Measurements from ENCODE around the gene MYBPH.

The MYBPH gene

DNA sequence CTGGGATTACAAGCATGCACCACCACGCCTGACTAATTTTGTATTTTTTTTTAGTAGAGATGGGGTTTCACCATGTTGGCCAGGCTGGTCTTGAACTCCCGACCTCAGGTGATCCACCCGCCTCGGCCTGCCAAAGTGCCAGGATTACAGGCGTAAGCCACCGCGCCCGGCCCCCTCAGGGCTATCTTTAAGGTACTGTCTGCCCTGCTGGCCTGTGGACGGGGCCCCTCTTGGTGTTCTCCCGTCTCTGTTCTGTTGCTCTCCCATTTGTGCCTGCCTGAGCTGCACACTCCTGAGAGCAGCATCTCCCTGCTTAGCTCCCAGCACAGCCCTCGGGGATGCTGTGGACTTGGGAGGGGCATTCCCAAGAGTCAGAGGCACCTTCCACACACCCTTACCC, 13.9 kb downstream of the MYBPH start:
- no peak for DNase-seq
- TF ChIP-seq, protein P1, sequence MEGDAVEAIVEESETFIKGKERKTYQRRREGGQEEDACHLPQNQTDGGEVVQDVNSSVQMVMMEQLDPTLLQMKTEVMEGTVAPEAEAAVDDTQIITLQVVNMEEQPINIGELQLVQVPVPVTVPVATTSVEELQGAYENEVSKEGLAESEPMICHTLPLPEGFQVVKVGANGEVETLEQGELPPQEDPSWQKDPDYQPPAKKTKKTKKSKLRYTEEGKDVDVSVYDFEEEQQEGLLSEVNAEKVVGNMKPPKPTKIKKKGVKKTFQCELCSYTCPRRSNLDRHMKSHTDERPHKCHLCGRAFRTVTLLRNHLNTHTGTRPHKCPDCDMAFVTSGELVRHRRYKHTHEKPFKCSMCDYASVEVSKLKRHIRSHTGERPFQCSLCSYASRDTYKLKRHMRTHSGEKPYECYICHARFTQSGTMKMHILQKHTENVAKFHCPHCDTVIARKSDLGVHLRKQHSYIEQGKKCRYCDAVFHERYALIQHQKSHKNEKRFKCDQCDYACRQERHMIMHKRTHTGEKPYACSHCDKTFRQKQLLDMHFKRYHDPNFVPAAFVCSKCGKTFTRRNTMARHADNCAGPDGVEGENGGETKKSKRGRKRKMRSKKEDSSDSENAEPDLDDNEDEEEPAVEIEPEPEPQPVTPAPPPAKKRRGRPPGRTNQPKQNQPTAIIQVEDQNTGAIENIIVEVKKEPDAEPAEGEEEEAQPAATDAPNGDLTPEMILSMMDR (IDR thresholded peaks at IDR 0.05; ENCODE audit: low read depth, low read length, missing control alignments) = no peak
- no peaks in the 10 kb centered on the region for H3K36me3 ChIP-seq (replicated peaks)
- H3K4me3 ChIP-seq (ENCODE audit: low read depth, low read length) = no peak overlapping the region
- in situ Hi-C loops (cut with HindIII; ENCODE audit: low pct_ligation_motif_present, low sequenced_read_pairs) = no loop called here
- peaks cover 8% of the 10 kb centered on the region for H3K27me3 ChIP-seq (replicated peaks)
- H3K27ac ChIP-seq = no peak overlapping the region

- TF ChIP-seq, protein P1 (IDR thresholded peaks at IDR 0.05; ENCODE audit: low read depth, low read length, missing control alignments) = no peak
- Histone ChIP-seq H3K27me3 (replicated peaks) (peaks cover 7% of the 10 kb centered on the region), H3K27ac (no peak overlapping the region), H3K36me3 (replicated peaks) (no peaks in the 10 kb centered on the region), H3K4me3 (ENCODE audit: low read depth, low read length) (no peak overlapping the region)
- DNase-seq = no peak
- in situ Hi-C loops (cut with HindIII; ENCODE audit: low pct_ligation_motif_present, low sequenced_read_pairs) = no loop called here
Observed at GRCh38 chr1:203161175-203161574, 14.5 kb downstream of the MYBPH start.

GRCh38 chr1:203159844-203160243, 15.8 kb downstream of the MYBPH start:
- no peaks in the 10 kb centered on the region for H3K36me3 ChIP-seq (replicated peaks)
- TF ChIP-seq, protein P1 (IDR thresholded peaks at IDR 0.05; ENCODE audit: low read depth, low read length, missing control alignments) = no peak
- in situ Hi-C loops (cut with HindIII; ENCODE audit: low pct_ligation_motif_present, low sequenced_read_pairs) = no loop called here
- H3K27ac ChIP-seq = no peak overlapping the region
- peaks cover 7% of the 10 kb centered on the region for H3K27me3 ChIP-seq (replicated peaks)
- no peak overlapping the region for H3K4me3 ChIP-seq (ENCODE audit: low read depth, low read length)
- no peak for DNase-seq

- H3K27ac ChIP-seq = no peak overlapping the region
- no peak for DNase-seq
- no peak overlapping the region for H3K4me3 ChIP-seq (ENCODE audit: low read depth, low read length)
- TF ChIP-seq, protein P1 (IDR thresholded peaks at IDR 0.05; ENCODE audit: low read depth, low read length, missing control alignments) = no peak
- no peaks in the 10 kb centered on the region for H3K36me3 ChIP-seq (replicated peaks)
- in situ Hi-C loops (cut with HindIII; ENCODE audit: low pct_ligation_motif_present, low sequenced_read_pairs) = no loop called here
- H3K27me3 ChIP-seq (replicated peaks) = peaks cover 7% of the 10 kb centered on the region
Observed at GRCh38 chr1:203158960-203159665, 16.5 kb downstream of the MYBPH start.

- Histone ChIP-seq H3K4me3 (ENCODE audit: low read depth, low read length) (no peak overlapping the region), H3K27me3 (replicated peaks) (peaks cover 7% of the 10 kb centered on the region), H3K36me3 (replicated peaks) (no peaks in the 10 kb centered on the region), H3K27ac (no peak overlapping the region)
- in situ Hi-C loops (cut with HindIII; ENCODE audit: low pct_ligation_motif_present, low sequenced_read_pairs) = no loop called here
- TF ChIP-seq, protein P1 (IDR thresholded peaks at IDR 0.05; ENCODE audit: low read depth, low read length, missing control alignments) = no peak
- DNase-seq = no peak
Observed at GRCh38 chr1:203158423-203158822, 17.2 kb downstream of the MYBPH start.

DNA sequence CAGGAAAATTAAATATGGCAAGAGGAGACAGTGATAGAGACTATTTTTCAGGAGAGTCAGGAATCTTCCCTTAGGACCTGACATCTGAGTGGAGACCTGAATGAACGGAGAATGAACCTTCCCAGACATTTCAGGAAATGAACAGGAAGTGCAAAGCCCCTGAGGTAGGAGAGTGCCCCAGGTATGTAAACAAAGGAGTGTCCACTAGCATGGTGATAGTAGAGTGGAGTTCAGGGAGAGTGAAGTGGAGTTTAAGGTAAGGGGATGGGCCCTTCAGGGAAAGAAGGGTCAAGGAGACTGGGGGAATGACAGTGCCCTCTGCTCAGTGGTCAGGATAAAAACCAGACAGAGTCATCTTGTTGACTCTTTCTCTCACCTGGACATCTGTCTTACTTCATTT, 19.3 kb downstream of the MYBPH start:
- in situ Hi-C loops (cut with HindIII; ENCODE audit: low pct_ligation_motif_present, low sequenced_read_pairs) = no loop called here

More for the DNA sequence above, 19.3 kb downstream of the MYBPH start:
- H3K36me3 ChIP-seq (replicated peaks) = no peaks in the 10 kb centered on the region
- no peak overlapping the region for H3K4me3 ChIP-seq (ENCODE audit: low read depth, low read length)
- TF ChIP-seq, protein P1 (IDR thresholded peaks at IDR 0.05; ENCODE audit: low read depth, low read length, missing control alignments) = no peak
- no peak for DNase-seq
- peaks cover 7% of the 10 kb centered on the region for H3K27me3 ChIP-seq (replicated peaks)
- H3K27ac ChIP-seq = no peak overlapping the region

Data from brain microvascular endothelial cell (primary cell).